ENCODE results near the gene ITGB7.

DNA sequence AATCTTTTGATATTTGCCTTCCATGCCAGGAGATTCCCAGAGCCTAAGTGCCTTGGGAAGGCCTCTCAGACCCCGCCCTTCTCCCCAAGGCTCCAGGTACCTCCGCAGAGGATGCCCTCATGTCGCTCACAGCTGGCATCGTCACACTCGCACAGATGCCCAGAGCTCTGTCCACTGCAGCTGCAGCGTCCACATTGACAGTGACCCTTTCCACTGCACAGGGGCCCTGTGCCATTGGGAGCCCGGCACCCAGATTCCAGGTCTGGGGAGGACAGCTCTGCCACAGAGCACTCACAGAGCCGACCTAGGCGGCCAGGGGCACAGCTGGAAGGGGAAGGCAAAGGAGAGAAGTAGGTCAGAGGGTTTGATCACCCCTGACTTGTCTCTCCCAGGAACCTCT, 14.0 kb downstream of the ITGB7 start:
- TF ChIP-seq POLR2A (IDR thresholded peaks at IDR 0.05), result no peak
- TF ChIP-seq, protein P1, sequence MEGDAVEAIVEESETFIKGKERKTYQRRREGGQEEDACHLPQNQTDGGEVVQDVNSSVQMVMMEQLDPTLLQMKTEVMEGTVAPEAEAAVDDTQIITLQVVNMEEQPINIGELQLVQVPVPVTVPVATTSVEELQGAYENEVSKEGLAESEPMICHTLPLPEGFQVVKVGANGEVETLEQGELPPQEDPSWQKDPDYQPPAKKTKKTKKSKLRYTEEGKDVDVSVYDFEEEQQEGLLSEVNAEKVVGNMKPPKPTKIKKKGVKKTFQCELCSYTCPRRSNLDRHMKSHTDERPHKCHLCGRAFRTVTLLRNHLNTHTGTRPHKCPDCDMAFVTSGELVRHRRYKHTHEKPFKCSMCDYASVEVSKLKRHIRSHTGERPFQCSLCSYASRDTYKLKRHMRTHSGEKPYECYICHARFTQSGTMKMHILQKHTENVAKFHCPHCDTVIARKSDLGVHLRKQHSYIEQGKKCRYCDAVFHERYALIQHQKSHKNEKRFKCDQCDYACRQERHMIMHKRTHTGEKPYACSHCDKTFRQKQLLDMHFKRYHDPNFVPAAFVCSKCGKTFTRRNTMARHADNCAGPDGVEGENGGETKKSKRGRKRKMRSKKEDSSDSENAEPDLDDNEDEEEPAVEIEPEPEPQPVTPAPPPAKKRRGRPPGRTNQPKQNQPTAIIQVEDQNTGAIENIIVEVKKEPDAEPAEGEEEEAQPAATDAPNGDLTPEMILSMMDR (IDR thresholded peaks at IDR 0.05), result no peak

Data from lower leg skin (tissue), 3 donors.